ENCODE measurements around the gene LRRC38.

LRRC38 gene

GRCh38 chr1:13520985-13521384, 7.2 kb upstream of the LRRC38 start:
- 85% methylated on average over 12 of the region's 12 CpGs for WGBS
- Histone ChIP-seq H2AFZ (ENCODE audit: low read depth, low read length) (no peak overlapping the region), H2BK120ac (ENCODE audit: low read depth, low read length) (no peak overlapping the region), H4K8ac (ENCODE audit: low read length) (no peak overlapping the region), H3K18ac (ENCODE audit: low read depth in 1 of 2, low read length in 2 of 2) (no peak overlapping the region), H3K14ac (ENCODE audit: low read length in 2 of 2) (no peak overlapping the region), H3K4ac (ENCODE audit: low read depth in 1 of 2, low read length in 2 of 2) (no peak overlapping the region), H3K23ac (ENCODE audit: low read length in 2 of 2) (no peak overlapping the region), H3K4me2 (ENCODE audit: low read length, poor library complexity, severe bottlenecking) (no peak overlapping the region), H3K36me3 (ENCODE audit: control insufficient read depth in 1 of 2, insufficient read depth in 2 of 2, low read depth in 1 of 2, low read length in 2 of 2) (no peaks in the 10 kb centered on the region), H2BK5ac (ENCODE audit: low read depth, low read length, poor library complexity, severe bottlenecking) (no peak overlapping the region), H2BK12ac (ENCODE audit: low read length in 2 of 2) (no peak overlapping the region), H4K91ac (ENCODE audit: low read length) (no peak overlapping the region), H3K27ac (ENCODE audit: low read length, poor library complexity, severe bottlenecking) (no peak overlapping the region), H3K79me1 (replicated peaks; ENCODE audit: low read length, poor library complexity, severe bottlenecking) (no peaks in the 10 kb centered on the region), H3K4me1 (ENCODE audit: control insufficient read depth, insufficient read depth, low read depth, low read length) (no peaks in the 10 kb centered on the region), H3K4me3 (ENCODE audit: insufficient read depth in 1 of 2, low read depth in 1 of 2, low read length in 2 of 2) (no peak overlapping the region), H3K27me3 (ENCODE audit: control insufficient read depth in 1 of 2, insufficient read depth in 1 of 2, low read length in 2 of 2) (peaks cover 0 to 42% of the 10 kb centered on the region in 2 experiments), H2BK15ac (ENCODE audit: low read depth, poor library complexity, severe bottlenecking) (no peak overlapping the region), H3K9ac (ENCODE audit: low read length) (no peak overlapping the region), H2AK5ac (ENCODE audit: low read length, severe bottlenecking) (no peak overlapping the region), H3K9me3 (ENCODE audit: control insufficient read depth, low read length) (peaks cover 4% of the 10 kb centered on the region)
- no peak for DNase-seq

GRCh38 chr1:13517193-13517812, 3.5 kb upstream of the LRRC38 start:
- Histone ChIP-seq H3K18ac (ENCODE audit: low read depth in 1 of 2, low read length in 2 of 2) (no peak overlapping the region), H3K4me2 (ENCODE audit: low read length, poor library complexity, severe bottlenecking) (no peak overlapping the region), H4K8ac (ENCODE audit: low read length) (no peak overlapping the region), H3K9ac (ENCODE audit: low read length) (no peak overlapping the region), H2BK12ac (ENCODE audit: low read length in 2 of 2) (no peak overlapping the region), H2AK5ac (ENCODE audit: low read length, severe bottlenecking) (no peak overlapping the region), H2AFZ (ENCODE audit: low read depth, low read length) (no peak overlapping the region), H2BK120ac (ENCODE audit: low read depth, low read length) (no peak overlapping the region), H3K79me1 (replicated peaks; ENCODE audit: low read length, poor library complexity, severe bottlenecking) (no peaks in the 10 kb centered on the region), H2BK15ac (ENCODE audit: low read depth, poor library complexity, severe bottlenecking) (no peak overlapping the region), H3K4me3 (ENCODE audit: insufficient read depth in 1 of 2, low read depth in 1 of 2, low read length in 2 of 2) (no peak overlapping the region), H3K4ac (ENCODE audit: low read depth in 1 of 2, low read length in 2 of 2) (no peak overlapping the region), H4K91ac (ENCODE audit: low read length) (no peak overlapping the region), H3K27ac (ENCODE audit: low read length, poor library complexity, severe bottlenecking) (no peak overlapping the region), H3K14ac (ENCODE audit: low read length in 2 of 2) (no peak overlapping the region), H3K36me3 (ENCODE audit: control insufficient read depth in 1 of 2, insufficient read depth in 2 of 2, low read depth in 1 of 2, low read length in 2 of 2) (no peaks in the 10 kb centered on the region), H3K23ac (ENCODE audit: low read length in 2 of 2) (no peak overlapping the region), H2BK5ac (ENCODE audit: low read depth, low read length, poor library complexity, severe bottlenecking) (no peak overlapping the region), H3K9me3 (ENCODE audit: control insufficient read depth, low read length) (peaks cover 4% of the 10 kb centered on the region), H3K4me1 (ENCODE audit: control insufficient read depth, insufficient read depth, low read depth, low read length) (no peaks in the 10 kb centered on the region), H3K27me3 (ENCODE audit: control insufficient read depth in 1 of 2, insufficient read depth in 1 of 2, low read length in 2 of 2) (peaks cover 0 to 73% of the 10 kb centered on the region in 2 experiments)
- 18% methylated on average over 18 of the region's 18 CpGs for WGBS
- peak; percentile 2 for DNase-seq

DNA sequence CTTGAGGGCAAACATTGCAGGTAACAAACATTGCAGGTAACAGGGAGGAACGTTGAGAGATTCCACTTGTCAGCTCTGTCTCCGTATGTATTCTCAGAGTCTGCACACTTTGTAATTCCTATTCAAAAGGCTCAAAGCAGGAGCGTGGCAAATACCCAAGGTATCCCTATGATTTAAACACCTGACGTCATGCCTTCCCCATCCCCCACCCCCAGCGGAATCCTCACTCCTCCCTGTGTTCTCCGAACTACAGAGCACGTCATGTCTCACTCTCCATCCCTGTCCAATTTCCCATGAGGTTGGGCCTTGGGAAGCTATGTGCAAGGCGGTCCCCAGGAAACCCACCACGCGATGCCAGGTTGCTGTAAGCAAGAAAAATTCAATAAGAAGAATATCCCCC, 2.8 kb upstream of the LRRC38 start:
- Histone ChIP-seq H2BK120ac (ENCODE audit: low read depth, low read length) (no peak overlapping the region), H4K8ac (ENCODE audit: low read length) (no peak overlapping the region), H3K4ac (ENCODE audit: low read depth in 1 of 2, low read length in 2 of 2) (no peak overlapping the region), H2AFZ (ENCODE audit: low read depth, low read length) (no peak overlapping the region), H3K4me3 (ENCODE audit: insufficient read depth in 1 of 2, low read depth in 1 of 2, low read length in 2 of 2) (no peak overlapping the region), H3K18ac (ENCODE audit: low read depth in 1 of 2, low read length in 2 of 2) (no peak overlapping the region), H3K9me3 (ENCODE audit: control insufficient read depth, low read length) (peaks cover 4% of the 10 kb centered on the region), H3K79me1 (replicated peaks; ENCODE audit: low read length, poor library complexity, severe bottlenecking) (no peaks in the 10 kb centered on the region), H3K4me2 (ENCODE audit: low read length, poor library complexity, severe bottlenecking) (no peak overlapping the region), H2BK5ac (ENCODE audit: low read depth, low read length, poor library complexity, severe bottlenecking) (no peak overlapping the region), H2BK15ac (ENCODE audit: low read depth, poor library complexity, severe bottlenecking) (no peak overlapping the region), H3K14ac (ENCODE audit: low read length in 2 of 2) (no peak overlapping the region), H4K91ac (ENCODE audit: low read length) (no peak overlapping the region), H3K27ac (ENCODE audit: low read length, poor library complexity, severe bottlenecking) (no peak overlapping the region), H2BK12ac (ENCODE audit: low read length in 2 of 2) (no peak overlapping the region), H3K23ac (ENCODE audit: low read length in 2 of 2) (no peak overlapping the region), H3K4me1 (ENCODE audit: control insufficient read depth, insufficient read depth, low read depth, low read length) (no peaks in the 10 kb centered on the region), H3K36me3 (ENCODE audit: control insufficient read depth in 1 of 2, insufficient read depth in 2 of 2, low read depth in 1 of 2, low read length in 2 of 2) (no peaks in the 10 kb centered on the region), H3K27me3 (ENCODE audit: control insufficient read depth in 1 of 2, insufficient read depth in 1 of 2, low read length in 2 of 2) (peaks cover 0 to 79% of the 10 kb centered on the region in 2 experiments), H3K9ac (ENCODE audit: low read length) (no peak overlapping the region), H2AK5ac (ENCODE audit: low read length, severe bottlenecking) (no peak overlapping the region)
- 66% methylated on average over 10 of the region's 10 CpGs for WGBS
- DNase-seq: no peak

GRCh38 chr1:13514821-13515220, 1.0 kb upstream of the LRRC38 start:
- no peak for DNase-seq
- Histone ChIP-seq H4K8ac (ENCODE audit: low read length) (no peak overlapping the region), H3K9me3 (ENCODE audit: control insufficient read depth, low read length) (peaks cover 4% of the 10 kb centered on the region), H2AFZ (ENCODE audit: low read depth, low read length) (no peak overlapping the region), H2BK5ac (ENCODE audit: low read depth, low read length, poor library complexity, severe bottlenecking) (no peak overlapping the region), H3K36me3 (ENCODE audit: control insufficient read depth in 1 of 2, insufficient read depth in 2 of 2, low read depth in 1 of 2, low read length in 2 of 2) (no peaks in the 10 kb centered on the region), H3K4me3 (ENCODE audit: insufficient read depth in 1 of 2, low read depth in 1 of 2, low read length in 2 of 2) (no peak overlapping the region), H3K4ac (ENCODE audit: low read depth in 1 of 2, low read length in 2 of 2) (no peak overlapping the region), H3K4me1 (ENCODE audit: control insufficient read depth, insufficient read depth, low read depth, low read length) (no peaks in the 10 kb centered on the region), H3K9ac (ENCODE audit: low read length) (no peak overlapping the region), H2BK12ac (ENCODE audit: low read length in 2 of 2) (no peak overlapping the region), H3K79me1 (replicated peaks; ENCODE audit: low read length, poor library complexity, severe bottlenecking) (no peaks in the 10 kb centered on the region), H3K14ac (ENCODE audit: low read length in 2 of 2) (no peak overlapping the region), H3K23ac (ENCODE audit: low read length in 2 of 2) (no peak overlapping the region), H4K91ac (ENCODE audit: low read length) (no peak overlapping the region), H2BK15ac (ENCODE audit: low read depth, poor library complexity, severe bottlenecking) (no peak overlapping the region), H3K18ac (ENCODE audit: low read depth in 1 of 2, low read length in 2 of 2) (no peak overlapping the region), H3K4me2 (ENCODE audit: low read length, poor library complexity, severe bottlenecking) (no peak overlapping the region), H2BK120ac (ENCODE audit: low read depth, low read length) (no peak overlapping the region), H3K27me3 (ENCODE audit: control insufficient read depth in 1 of 2, insufficient read depth in 1 of 2, low read length in 2 of 2) (peaks cover 0 to 87% of the 10 kb centered on the region in 2 experiments), H3K27ac (ENCODE audit: low read length, poor library complexity, severe bottlenecking) (no peak overlapping the region), H2AK5ac (ENCODE audit: low read length, severe bottlenecking) (no peak overlapping the region)
- WGBS: 38% methylated on average over 5 of the region's 5 CpGs

Data from mesenchymal stem cell (in vitro differentiated cells and primary cell).